ENCODE data around the gene RPTN. TPM values are rescaled to one million over a fixed set of nuclear protein-coding genes. Genes with fewer than 3 reads are reported as not detected.
A peak's percentile ranks its signal among the peaks of the same experiment; 100 is the strongest.

Gene RPTN
- total RNA-seq, 1 donor from 2014 or later = 0.09 TPM

DNA sequence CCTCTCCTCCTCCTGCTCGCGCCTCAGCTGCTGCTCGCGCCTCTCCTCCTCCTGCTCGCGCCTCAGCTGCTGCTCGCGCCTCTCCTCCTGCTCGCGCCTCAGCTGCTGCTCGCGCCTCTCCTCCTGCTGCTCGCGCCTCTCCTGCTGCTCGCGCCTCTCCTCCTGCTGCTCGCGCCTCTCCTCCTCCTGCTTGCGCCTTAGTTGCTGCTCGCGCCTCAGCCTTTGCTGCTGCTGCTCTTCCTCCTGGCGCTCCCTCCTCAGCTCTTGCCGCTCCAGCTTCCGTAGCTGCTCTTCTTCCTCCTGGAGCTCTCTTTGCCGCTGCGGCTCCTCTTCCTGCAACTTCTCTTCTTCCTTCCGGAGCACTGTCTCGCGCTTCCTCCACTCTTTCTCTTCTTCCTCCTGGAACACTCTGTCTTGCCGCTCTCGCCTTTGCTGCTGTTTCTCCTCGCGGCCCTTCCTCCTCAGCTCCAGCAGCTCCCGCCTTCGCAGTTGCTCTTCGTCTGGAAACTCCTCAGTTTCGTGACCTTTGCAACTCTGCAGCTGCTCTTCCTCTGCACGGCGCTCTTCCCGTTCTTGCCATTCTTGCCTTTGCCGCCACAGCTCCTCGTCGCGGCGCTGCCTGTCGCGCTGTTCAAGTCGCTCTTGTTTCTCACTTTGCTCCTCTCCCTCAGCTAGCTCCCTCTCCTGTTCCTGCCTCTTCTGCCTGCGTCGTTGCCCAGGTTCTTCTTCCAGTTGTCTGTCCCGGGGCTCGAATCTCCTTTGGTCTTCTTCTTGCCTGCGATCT is 46.7 kb downstream of the RPTN start:
- Histone ChIP-seq H3K79me2 (ENCODE audit: insufficient read depth, low read length) (no peaks in the 10 kb centered on the region), H3K9ac (ENCODE audit: low read length) (no peak overlapping the region), H3K9me3 (ENCODE audit: insufficient read depth, low read depth, low read length) (peaks cover 15% of the 10 kb centered on the region), H3K27ac (ENCODE audit: low read depth, low read length) (no peak overlapping the region), H3K36me3 (ENCODE audit: insufficient read depth, low read length) (no peaks in the 10 kb centered on the region), H3K27me3 (ENCODE audit: insufficient read depth, low read length) (peaks cover 85% of the 10 kb centered on the region), H2AFZ (ENCODE audit: low read depth, low read length) (peak overlapping the region; percentile 69), H4K20me1 (ENCODE audit: insufficient read depth, low read length) (no peaks in the 10 kb centered on the region), H3K4me1 (ENCODE audit: insufficient read depth, low read length) (peaks cover 22% of the 10 kb centered on the region), H3K4me2 (ENCODE audit: low read length) (peak overlapping the region; percentile 88), H3K4me3 (ENCODE audit: insufficient read depth, low read depth, low read length) (peak overlapping the region; percentile 38)
- H3K36me3 Mint-ChIP-seq (ENCODE audit: low read depth, unreplicated experiment) = no peaks in the 10 kb centered on the region
- DNase-seq (ENCODE audit: low read depth) = peak; percentile 26
- H3K9me3 Mint-ChIP-seq (ENCODE audit: unreplicated experiment) = peaks cover 9% of the 10 kb centered on the region
- H3K4me3 Mint-ChIP-seq (ENCODE audit: unreplicated experiment) = no peak overlapping the region
- H3K4me1 Mint-ChIP-seq (ENCODE audit: low read depth, unreplicated experiment) = peaks cover 2% of the 10 kb centered on the region
- H3K27me3 Mint-ChIP-seq (ENCODE audit: low read depth, unreplicated experiment) = peaks cover 20% of the 10 kb centered on the region
- no peak for FAIRE-seq
- TF ChIP-seq, protein P1, sequence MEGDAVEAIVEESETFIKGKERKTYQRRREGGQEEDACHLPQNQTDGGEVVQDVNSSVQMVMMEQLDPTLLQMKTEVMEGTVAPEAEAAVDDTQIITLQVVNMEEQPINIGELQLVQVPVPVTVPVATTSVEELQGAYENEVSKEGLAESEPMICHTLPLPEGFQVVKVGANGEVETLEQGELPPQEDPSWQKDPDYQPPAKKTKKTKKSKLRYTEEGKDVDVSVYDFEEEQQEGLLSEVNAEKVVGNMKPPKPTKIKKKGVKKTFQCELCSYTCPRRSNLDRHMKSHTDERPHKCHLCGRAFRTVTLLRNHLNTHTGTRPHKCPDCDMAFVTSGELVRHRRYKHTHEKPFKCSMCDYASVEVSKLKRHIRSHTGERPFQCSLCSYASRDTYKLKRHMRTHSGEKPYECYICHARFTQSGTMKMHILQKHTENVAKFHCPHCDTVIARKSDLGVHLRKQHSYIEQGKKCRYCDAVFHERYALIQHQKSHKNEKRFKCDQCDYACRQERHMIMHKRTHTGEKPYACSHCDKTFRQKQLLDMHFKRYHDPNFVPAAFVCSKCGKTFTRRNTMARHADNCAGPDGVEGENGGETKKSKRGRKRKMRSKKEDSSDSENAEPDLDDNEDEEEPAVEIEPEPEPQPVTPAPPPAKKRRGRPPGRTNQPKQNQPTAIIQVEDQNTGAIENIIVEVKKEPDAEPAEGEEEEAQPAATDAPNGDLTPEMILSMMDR (IDR thresholded peaks at IDR 0.05; ENCODE audit: insufficient read depth, low read depth, low read length) = no peak
- peak; percentile 22 for TF ChIP-seq EZH2 (IDR thresholded peaks at IDR 0.05; ENCODE audit: insufficient read depth, low read length)
- H3K27ac Mint-ChIP-seq (ENCODE audit: unreplicated experiment) = no peak overlapping the region

DNA sequence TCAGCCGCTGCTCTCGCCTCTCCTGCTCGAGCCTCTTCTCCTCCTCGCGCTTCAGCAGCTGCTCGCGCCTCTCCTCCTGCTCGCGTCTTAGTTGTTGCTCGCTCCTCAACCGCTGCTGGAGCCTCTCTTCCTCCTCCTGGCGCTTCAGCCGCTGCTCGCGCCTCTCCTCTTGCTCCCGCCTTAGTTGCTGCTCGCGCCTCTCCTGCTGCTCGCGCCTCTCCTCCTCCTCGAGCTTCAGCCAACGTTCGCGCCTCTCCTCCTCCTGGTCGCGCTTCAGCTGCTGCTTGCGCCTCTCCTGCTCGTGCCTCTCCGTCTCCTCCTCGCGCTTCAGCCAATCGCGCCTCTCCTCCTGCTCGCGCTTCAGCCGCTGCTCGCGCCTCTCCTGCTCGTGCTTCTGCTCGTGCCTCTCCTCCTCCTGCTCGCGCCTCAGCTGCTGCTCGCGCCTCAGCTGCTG is 47.5 kb downstream of the RPTN start:
- peaks cover 4% of the 10 kb centered on the region for H3K4me1 Mint-ChIP-seq (ENCODE audit: low read depth, unreplicated experiment)
- peaks cover 11% of the 10 kb centered on the region for H3K9me3 Mint-ChIP-seq (ENCODE audit: unreplicated experiment)
- DNase-seq (ENCODE audit: low read depth) (peak; percentile 49), FAIRE-seq (no peak)
- no peaks in the 10 kb centered on the region for H3K79me2 ChIP-seq (ENCODE audit: insufficient read depth, low read length)
- peaks cover 15% of the 10 kb centered on the region for H3K9me3 ChIP-seq (ENCODE audit: insufficient read depth, low read depth, low read length)
- TF ChIP-seq, protein P1 (IDR thresholded peaks at IDR 0.05; ENCODE audit: insufficient read depth, low read depth, low read length) = no peak
- TF ChIP-seq EZH2 (IDR thresholded peaks at IDR 0.05; ENCODE audit: insufficient read depth, low read length) = no peak
- H3K27me3 ChIP-seq (ENCODE audit: insufficient read depth, low read length) = peaks cover 85% of the 10 kb centered on the region
- peak overlapping the region; percentile 88 for H3K4me2 ChIP-seq (ENCODE audit: low read length)
- no peaks in the 10 kb centered on the region for H3K36me3 Mint-ChIP-seq (ENCODE audit: low read depth, unreplicated experiment)
- no peaks in the 10 kb centered on the region for H4K20me1 ChIP-seq (ENCODE audit: insufficient read depth, low read length)
- peaks cover 17% of the 10 kb centered on the region for H3K27me3 Mint-ChIP-seq (ENCODE audit: low read depth, unreplicated experiment)
- no peak overlapping the region for H3K4me3 Mint-ChIP-seq (ENCODE audit: unreplicated experiment)
- H3K4me1 ChIP-seq (ENCODE audit: insufficient read depth, low read length) = peaks cover 22% of the 10 kb centered on the region
- H3K27ac ChIP-seq (ENCODE audit: low read depth, low read length) = no peak overlapping the region
- H3K4me3 ChIP-seq (ENCODE audit: insufficient read depth, low read depth, low read length) = peak overlapping the region; percentile 56
- H3K9ac ChIP-seq (ENCODE audit: low read length) = no peak overlapping the region
- H2AFZ ChIP-seq (ENCODE audit: low read depth, low read length) = peak overlapping the region; percentile 91
- H3K36me3 ChIP-seq (ENCODE audit: insufficient read depth, low read length) = no peaks in the 10 kb centered on the region
- no peak overlapping the region for H3K27ac Mint-ChIP-seq (ENCODE audit: unreplicated experiment)
